Coronary artery (tissue), 2 donors: ENCODE results near the gene SDF4.

Source experiments
- DNase-seq: peaks from one replicate; pipeline ENCODE4 v3.0.0-alpha.2; 2017; ENCODE audit warnings: low spot score
- H3K27ac ChIP-seq, 2 donors: fragments of 200-600 bp; sonication (generic); one replicate each; pipeline ENCODE4 v1.5.1; 2016 to 2019
- H3K4me3 ChIP-seq: fragments of 200-600 bp; sonication (generic); 2 replicates; pipeline ENCODE4 v1.5.1; 2016; ENCODE audit warnings: mild to moderate bottlenecking, moderate library complexity
- CTCF ChIP-seq: fragments of 200-600 bp; sonication (generic); IDR thresholded peaks from one replicate; pipeline ENCODE4 v1.5.1; 2019; ENCODE audit warnings: antibody characterized with exemption

Gene SDF4

GRCh38 chr1:1216770-1217620, 14.8 kb downstream of the SDF4 start:
- Histone ChIP-seq H3K4me3 (no peak overlapping the region), H3K27ac (no peak overlapping the region)
- no peak for DNase-seq
- no peak for TF ChIP-seq CTCF

- Histone ChIP-seq H3K4me3 (no peak overlapping the region), H3K27ac (no peak overlapping the region)
- TF ChIP-seq CTCF = no peak
- DNase-seq = no peak
These were observed 15.8 kb downstream of the SDF4 start for GRCh38 chr1:1215881-1216605.

- Histone ChIP-seq H3K4me3 (no peak overlapping the region), H3K27ac (no peak overlapping the region)
- no peak for DNase-seq
- no peak for TF ChIP-seq CTCF
These were observed 16.6 kb downstream of the SDF4 start for GRCh38 chr1:1215080-1215676.

- peak within 1 kb of the TSS; percentile 50 for H3K4me3 ChIP-seq
- no peak within 1 kb of the TSS for H3K27ac ChIP-seq
- DNase-seq = no peak
- no peak for TF ChIP-seq CTCF
These were observed 18.2 kb downstream of the SDF4 start, which contains the start of gene TNFRSF4 for GRCh38 chr1:1213345-1214265. TNFRSF4 (minus strand) TSS chr1:1214153; CDS start chr1:1214127, 26 bp downstream.

- no peak overlapping the region for H3K27ac ChIP-seq
- TF ChIP-seq CTCF = no peak
- H3K4me3 ChIP-seq = peak overlapping the region; percentile 50
- DNase-seq = no peak
These were observed 18.9 kb downstream of the SDF4 start for GRCh38 chr1:1212780-1213344.
